A172 (cell line): ENCODE results near the gene TMEM271. TPM values are rescaled to one million over a fixed set of nuclear protein-coding genes. Genes with fewer than 3 reads are reported as not detected.

Experiments used
- DNase-seq: peaks from one replicate; pipeline ENCODE4 v3.0.0-alpha.2; 2015; ENCODE audit warnings: low spot score
- total RNA-seq: library from RNA; depleted of rRNA; stranded (reverse); fragments of >200 nt; shearing (Covaris generic); gene quantifications from 2 replicates; pipeline ENCODE4 v1.2.3, GENCODE V29; 2014; rRNA removed

TMEM271 gene
- total RNA-seq, 1 experiment from 2014 or later: not detected

- no peak for DNase-seq
Measured at GRCh38 chr4:534101-534575, 42.0 kb downstream of the TMEM271 start.

DNA sequence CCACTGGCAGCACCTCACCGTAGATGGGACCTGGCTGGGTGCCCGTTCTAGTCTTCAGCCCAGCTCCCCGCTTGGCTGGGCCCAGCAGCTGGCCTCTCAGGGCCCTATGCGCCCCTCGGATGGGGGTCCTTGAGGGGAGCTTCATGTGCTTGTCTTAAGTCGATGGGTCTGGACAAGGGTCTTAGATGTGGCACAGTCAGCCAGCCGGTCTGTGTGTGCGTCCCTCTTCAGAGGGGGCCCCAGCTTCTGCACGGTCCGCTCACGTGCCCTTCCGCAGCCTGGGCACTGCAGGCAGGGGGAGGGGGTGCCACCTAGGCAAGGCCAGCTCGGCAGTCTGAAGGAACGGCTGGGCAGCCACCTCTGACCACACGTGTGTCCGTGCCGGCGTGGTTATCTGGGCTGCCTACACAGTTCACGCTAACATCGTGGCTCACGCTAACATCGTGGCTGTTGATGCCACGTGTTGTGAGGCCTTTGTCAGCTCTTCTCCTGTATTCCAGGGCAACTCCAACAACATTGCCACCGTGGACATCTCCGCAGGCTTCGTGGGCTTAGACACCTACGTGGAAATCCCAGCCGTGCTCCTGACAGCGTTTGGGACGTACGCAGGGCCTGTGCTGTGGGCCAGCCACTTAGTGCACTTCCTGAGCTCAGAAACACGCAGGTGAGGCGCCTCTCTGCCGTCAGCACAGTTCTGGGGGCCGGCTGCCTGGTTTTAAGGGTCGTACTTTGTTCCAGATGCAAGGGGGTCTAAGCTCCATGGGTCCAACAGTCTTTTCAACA lies 42.6 kb downstream of the TMEM271 start:
- DNase-seq: no peak

DNA sequence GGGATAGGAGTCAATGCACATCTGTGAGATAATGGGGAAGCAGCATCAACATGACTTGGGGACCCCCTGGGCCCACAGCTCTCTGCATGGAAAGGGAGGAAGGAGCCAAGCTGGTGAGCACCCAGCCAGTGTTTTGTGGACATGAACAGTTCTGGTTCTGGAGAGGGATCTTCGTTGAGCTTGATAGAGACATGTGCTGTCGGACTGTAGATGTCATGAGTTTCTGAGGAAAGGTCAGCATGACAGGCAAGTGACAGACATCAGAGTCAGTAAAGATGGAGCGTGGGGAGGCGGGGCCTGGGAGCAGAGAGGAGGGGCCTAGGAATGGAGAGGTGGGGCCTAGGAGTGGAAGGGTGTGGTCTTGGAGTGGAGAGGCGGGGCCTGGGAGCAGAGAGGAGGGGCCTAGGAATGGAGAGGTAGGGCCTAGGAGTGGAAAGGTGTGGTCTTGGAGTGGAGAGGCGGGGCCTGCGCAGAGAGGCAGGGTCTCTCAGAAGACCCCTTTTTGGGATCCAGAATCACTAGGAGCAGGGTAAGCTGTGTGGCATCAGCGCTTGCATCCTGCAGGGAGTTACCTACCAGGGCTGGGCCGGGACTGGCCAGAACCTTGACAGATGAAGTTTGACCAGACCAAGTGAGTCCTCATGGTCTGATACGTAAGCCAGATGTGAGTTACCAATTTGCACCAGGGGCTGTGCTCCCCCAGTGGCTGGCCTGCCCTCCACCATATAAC lies 43.3 kb downstream of the TMEM271 start:
- DNase-seq: no peak

- DNase-seq: no peak
Measured at GRCh38 chr4:531721-532565, 44.2 kb downstream of the TMEM271 start.

GRCh38 chr4:531076-531475 lies 45.0 kb downstream of the TMEM271 start:
- no peak for DNase-seq

DNA sequence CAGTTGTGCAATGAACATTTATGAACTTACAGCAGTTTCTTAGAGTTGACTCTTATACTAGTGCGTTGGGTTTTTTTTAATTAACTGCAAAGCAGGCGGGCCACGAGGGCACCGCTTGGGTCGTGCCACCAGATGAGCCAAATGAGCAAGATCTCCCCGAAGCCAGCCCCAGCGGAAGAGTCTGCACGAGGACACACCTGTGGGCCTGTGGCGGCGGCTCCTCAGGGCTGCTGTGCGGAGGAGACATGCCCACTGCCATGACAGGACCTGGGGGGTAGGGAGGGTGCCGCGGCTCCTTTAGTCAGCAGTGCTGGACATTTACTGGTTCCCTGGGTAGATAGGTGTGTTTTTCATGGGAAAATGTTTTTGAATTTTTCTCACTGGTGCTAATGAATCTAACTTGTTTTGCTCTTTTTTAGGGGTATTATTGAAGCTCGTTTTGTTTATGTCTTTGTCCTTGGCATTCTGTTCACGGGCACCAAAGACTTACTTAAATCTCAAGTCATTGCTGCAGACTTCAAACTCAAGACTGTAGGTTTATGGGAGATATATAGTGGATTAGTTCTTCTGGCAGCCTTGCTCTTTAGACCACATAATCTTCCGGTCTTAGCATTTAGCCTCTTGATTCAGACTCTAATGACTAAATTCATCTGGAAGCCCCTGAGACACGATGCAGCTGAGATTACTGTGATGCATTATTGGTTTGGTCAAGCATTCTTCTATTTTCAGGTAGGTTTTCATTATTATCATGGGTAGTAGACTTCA lies 45.9 kb downstream of the TMEM271 start:
- no peak for DNase-seq

DNA sequence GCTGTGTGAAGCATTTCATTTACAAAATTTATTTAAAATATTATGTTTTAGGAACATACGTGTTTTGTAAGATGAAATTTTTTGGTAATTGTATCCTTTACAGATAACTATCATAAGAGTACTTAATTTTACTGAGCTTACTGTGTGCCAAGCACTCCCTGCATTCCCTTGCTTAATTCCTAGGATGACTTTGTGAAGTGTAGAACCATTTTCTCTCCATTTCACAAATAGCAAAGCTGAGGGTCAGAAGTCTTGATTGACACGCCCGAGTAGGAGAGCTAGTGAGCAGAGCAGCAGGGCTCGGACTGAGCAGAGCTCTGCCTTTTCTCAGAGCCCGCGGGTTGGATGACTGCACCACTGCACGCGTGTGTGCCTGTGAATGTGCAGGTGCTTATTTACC lies 46.5 kb downstream of the TMEM271 start:
- DNase-seq: no peak

DNA sequence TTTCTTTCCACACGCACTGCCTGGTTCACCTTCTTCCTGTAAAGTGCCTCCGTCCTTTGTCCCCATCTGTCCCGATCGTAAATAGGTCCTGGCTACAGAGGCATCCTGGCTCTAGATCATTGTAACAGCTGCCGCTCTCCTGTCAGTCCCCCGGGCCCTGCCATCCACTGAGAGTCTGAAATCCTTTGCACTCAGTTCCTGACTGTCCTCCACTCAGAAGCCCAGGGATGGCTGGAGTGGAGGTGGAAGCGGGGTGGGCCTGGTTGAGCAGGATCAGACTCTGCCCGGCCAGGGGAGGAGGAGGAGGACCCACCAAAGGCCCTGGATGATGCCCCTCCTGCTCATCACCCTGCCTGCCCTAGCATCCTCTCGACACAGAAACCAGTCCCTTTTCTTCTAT lies 47.3 kb downstream of the TMEM271 start:
- DNase-seq: no peak

DNA sequence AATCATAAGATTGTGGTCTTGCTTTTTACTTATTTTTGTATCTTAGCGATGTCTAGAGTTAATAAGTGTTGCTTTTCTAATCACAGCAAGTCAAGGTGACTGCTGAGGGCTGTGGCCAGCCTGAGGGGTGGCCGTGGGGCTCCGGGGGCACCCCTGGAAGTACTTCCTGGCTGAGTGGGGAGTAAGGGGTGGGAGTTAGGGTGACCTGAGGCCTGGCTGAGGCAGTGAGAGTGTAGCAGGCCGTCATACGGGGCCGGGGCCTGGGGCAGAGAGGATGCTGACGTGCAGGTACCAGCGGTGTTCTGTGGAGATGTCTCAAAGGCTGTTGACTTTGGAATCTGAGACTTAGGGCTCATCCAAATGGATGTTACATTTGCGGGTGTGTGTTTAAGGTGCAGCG lies 47.8 kb downstream of the TMEM271 start:
- DNase-seq: no peak

GRCh38 chr4:526971-527460 lies 49.1 kb downstream of the TMEM271 start:
- DNase-seq: no peak

DNA sequence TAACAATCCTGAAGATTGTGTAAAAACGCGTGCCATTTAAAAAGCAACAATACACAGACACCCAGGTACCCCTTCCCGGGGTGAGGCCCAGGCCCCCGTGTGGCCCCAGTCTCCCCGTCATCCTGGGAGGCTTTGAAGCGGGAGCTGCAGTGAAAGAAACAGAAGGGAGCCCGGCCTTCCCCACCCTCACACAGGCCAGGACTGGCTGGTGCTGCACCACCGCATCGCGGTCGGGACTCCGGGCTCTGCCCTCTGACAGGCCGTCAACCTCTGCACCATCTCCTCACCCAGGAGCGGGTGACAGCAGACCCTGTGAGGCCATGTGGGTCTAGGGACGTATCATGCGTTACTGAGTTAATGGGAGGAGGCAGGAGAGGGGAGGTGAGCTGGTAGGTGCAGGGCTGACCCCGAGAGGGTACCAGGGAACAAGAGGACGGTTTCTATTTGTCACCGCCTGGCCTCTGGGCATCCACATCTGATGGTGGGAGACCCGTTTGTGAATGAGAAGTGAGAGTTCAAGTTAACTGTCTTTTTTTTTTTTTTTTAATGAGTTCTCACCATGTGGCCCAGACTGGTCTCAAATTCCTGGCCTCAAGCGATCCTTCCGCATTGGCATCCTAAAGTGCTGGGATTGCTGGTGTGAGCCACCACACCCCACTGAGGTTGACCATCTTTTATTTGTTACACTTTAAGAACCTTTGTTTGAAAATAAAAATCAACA lies 49.7 kb downstream of the TMEM271 start:
- no peak for DNase-seq

GRCh38 chr4:525660-526059 lies 50.4 kb downstream of the TMEM271 start:
- DNase-seq: no peak

GRCh38 chr4:524196-524595 lies 51.9 kb downstream of the TMEM271 start:
- no peak for DNase-seq

Other genes with a start within 250 kb of the TMEM271 start
- gene ZNF141, start 238.5 kb downstream of the TMEM271 start, total RNA-seq: not detected in 2 replicates
- 11.9 and 18.5 TPM in 2 replicates for gene ZNF721, start 77.1 kb downstream of the TMEM271 start, total RNA-seq
- 28.3 and 35.4 TPM in 2 replicates for gene PIGG, start 77.1 kb downstream of the TMEM271 start, total RNA-seq
- not detected in 2 replicates for gene PDE6B, start 49.3 kb upstream of the TMEM271 start, total RNA-seq
- 118 and 201 TPM in 2 replicates for gene ATP5ME, start 98.0 kb upstream of the TMEM271 start, total RNA-seq
- 19.0 and 25.0 TPM in 2 replicates for gene MYL5, start 98.2 kb upstream of the TMEM271 start, total RNA-seq
- 0.26 and 0.81 TPM in 2 replicates for gene SLC49A3, start 112.9 kb upstream of the TMEM271 start, total RNA-seq
- gene PCGF3, start 129.5 kb upstream of the TMEM271 start, total RNA-seq: 38.4 and 56.3 TPM in 2 replicates
- 0.19 and 0.64 TPM in 2 replicates for gene CPLX1, start 249.8 kb upstream of the TMEM271 start, total RNA-seq